Smooth muscle cell (in vitro differentiated cells): ENCODE measurements around the gene PRRX2. TPM values are rescaled to one million over a fixed set of nuclear protein-coding genes. Genes with fewer than 3 reads are reported as not detected.

Experiments
- DNase-seq: peaks from one replicate; lab custom pipeline; 2025; ENCODE audit not compliant: unreplicated experiment; lab: John Stamatoyannopoulos, UW
- H2AFZ ChIP-seq: fragments of 200-600 bp; sonication (generic); 2 replicates; pipeline ENCODE4 v1.6.0; 2016; ENCODE audit warnings: antibody characterized with exemption, low read depth, mild to moderate bottlenecking
- H3F3A ChIP-seq: fragments of 200-600 bp; sonication (generic); 2 replicates; pipeline ENCODE4 v1.6.0; 2017; ENCODE audit warnings: antibody characterized with exemption, low read depth
- H3K27ac ChIP-seq: fragments of 200-600 bp; sonication (generic); 2 replicates; pipeline ENCODE4 v1.5.1; 2016; ENCODE audit warnings: low read depth, mild to moderate bottlenecking
- H3K27me3 ChIP-seq: fragments of 200-600 bp; sonication (generic); 2 replicates; pipeline ENCODE4 v1.6.1; 2016; ENCODE audit warnings: low read depth, mild to moderate bottlenecking
- H3K36me3 ChIP-seq: fragments of 200-600 bp; sonication (generic); 2 replicates; pipeline ENCODE4 v1.5.1; 2016; ENCODE audit warnings: low read depth
- H3K4me1 ChIP-seq: fragments of 200-600 bp; sonication (generic); 2 replicates; pipeline ENCODE4 v1.5.1; 2016; ENCODE audit warnings: low read depth
- H3K4me2 ChIP-seq: fragments of 200-600 bp; sonication (generic); 2 replicates; pipeline ENCODE4 v1.6.0; 2016; ENCODE audit warnings: mild to moderate bottlenecking
- H3K4me3 ChIP-seq: fragments of 200-600 bp; sonication (generic); 2 replicates; pipeline ENCODE4 v1.5.1; 2016; ENCODE audit warnings: mild to moderate bottlenecking
- H3K79me2 ChIP-seq: fragments of 200-600 bp; sonication (generic); 2 replicates; pipeline ENCODE4 v1.6.0; 2016; ENCODE audit warnings: low read depth, mild to moderate bottlenecking
- H3K9ac ChIP-seq: fragments of 200-600 bp; sonication (generic); 2 replicates; pipeline ENCODE4 v1.6.0; 2016; ENCODE audit warnings: low read depth
- H3K9me3 ChIP-seq: fragments of 200-600 bp; sonication (generic); replicated peaks from 2 replicates; pipeline ENCODE4 v1.5.1; 2016; ENCODE audit warnings: low read depth
- H4K20me1 ChIP-seq: fragments of 200-600 bp; sonication (generic); 2 replicates; pipeline ENCODE4 v1.6.0; 2016; ENCODE audit warnings: low read depth
- CTCF ChIP-seq: fragments of 200-600 bp; sonication (generic); IDR thresholded peaks from 2 replicates; pipeline ENCODE4 v1.5.1; 2017; ENCODE audit warnings: borderline replicate concordance, mild to moderate bottlenecking, antibody characterized with exemption; ENCODE audit not compliant: insufficient read depth, poor library complexity, severe bottlenecking
- WGBS: methylation state at CpG from one replicate; pipeline ENCODE4 v1.1.7; 2016; ENCODE audit warnings: low lambda C conversion rate; 5-methylcytosine and 5-hydroxymethylcytosine counted together
- polyA plus RNA-seq: library from polyadenylated mRNA; unstranded; fragments of >200 nt; fragmentation: Nextera tagmentation; extraction: Ambion mirVana; gene quantifications from 2 replicates; pipeline ENCODE4 v1.2.1, GENCODE V29; 2016
- total RNA-seq: library from RNA; depleted of rRNA; stranded (reverse); fragments of >200 nt; gene quantifications from 2 replicates; pipeline ENCODE4 v1.2.3, GENCODE V29; 2014

The PRRX2 gene
- total and polyA plus RNA-seq, 2 experiments from 2014 or later = 87.7 to 234 TPM

- H2AFZ ChIP-seq = no peak overlapping the region
- H3K9me3 ChIP-seq = no peaks in the 10 kb centered on the region
- no peak for TF ChIP-seq CTCF
- DNase-seq = no peak
- H3K36me3 ChIP-seq = no peaks in the 10 kb centered on the region
- H3K4me3 ChIP-seq = no peak overlapping the region
- H3K27ac ChIP-seq = no peak overlapping the region
- WGBS = 66% methylated on average over 9 of the region's 9 CpGs
- H4K20me1 ChIP-seq = peaks cover 78% of the 10 kb centered on the region
- no peaks in the 10 kb centered on the region for H3F3A ChIP-seq
- H3K79me2 ChIP-seq = peaks cover 47% of the 10 kb centered on the region
- H3K27me3 ChIP-seq = no peaks in the 10 kb centered on the region
- H3K4me1 ChIP-seq = no peaks in the 10 kb centered on the region
- no peak overlapping the region for H3K9ac ChIP-seq
- H3K4me2 ChIP-seq = no peak overlapping the region
Measured at GRCh38 chr9:129686736-129687135, 21.3 kb downstream of the PRRX2 start.

- H3K27me3 ChIP-seq = no peaks in the 10 kb centered on the region
- no peaks in the 10 kb centered on the region for H3F3A ChIP-seq
- 94% methylated on average over 10 of the region's 10 CpGs for WGBS
- H3K4me1 ChIP-seq = no peaks in the 10 kb centered on the region
- H3K27ac ChIP-seq = no peak overlapping the region
- DNase-seq = no peak
- H4K20me1 ChIP-seq = peaks cover 71% of the 10 kb centered on the region
- no peak overlapping the region for H3K4me2 ChIP-seq
- H3K36me3 ChIP-seq = peaks cover under 1% of the 10 kb centered on the region
- H3K9me3 ChIP-seq = no peaks in the 10 kb centered on the region
- no peak for TF ChIP-seq CTCF
- H2AFZ ChIP-seq = no peak overlapping the region
- no peak overlapping the region for H3K9ac ChIP-seq
- H3K79me2 ChIP-seq = peaks cover 54% of the 10 kb centered on the region
- no peak overlapping the region for H3K4me3 ChIP-seq
Measured at GRCh38 chr9:129687391-129687790, 21.9 kb downstream of the PRRX2 start.

- H2AFZ ChIP-seq = no peak overlapping the region
- no peaks in the 10 kb centered on the region for H3F3A ChIP-seq
- WGBS = 94% methylated on average over 11 of the region's 11 CpGs
- H3K4me1 ChIP-seq = no peaks in the 10 kb centered on the region
- H3K36me3 ChIP-seq = peaks cover 4% of the 10 kb centered on the region
- no peak overlapping the region for H3K4me2 ChIP-seq
- no peak for DNase-seq
- peaks cover 62% of the 10 kb centered on the region for H3K79me2 ChIP-seq
- H3K9me3 ChIP-seq = no peaks in the 10 kb centered on the region
- TF ChIP-seq CTCF = no peak
- peaks cover 61% of the 10 kb centered on the region for H4K20me1 ChIP-seq
- H3K27ac ChIP-seq = no peak overlapping the region
- no peaks in the 10 kb centered on the region for H3K27me3 ChIP-seq
- H3K4me3 ChIP-seq = no peak overlapping the region
- no peak overlapping the region for H3K9ac ChIP-seq
Measured at GRCh38 chr9:129688285-129689043, 23.0 kb downstream of the PRRX2 start.

- no peak overlapping the region for H2AFZ ChIP-seq
- peaks cover 55% of the 10 kb centered on the region for H3K79me2 ChIP-seq
- no peak for DNase-seq
- H3K4me2 ChIP-seq = no peak overlapping the region
- no peaks in the 10 kb centered on the region for H3K9me3 ChIP-seq
- no peak overlapping the region for H3K9ac ChIP-seq
- WGBS = 92% methylated on average over 5 of the region's 5 CpGs
- peaks cover 21% of the 10 kb centered on the region for H4K20me1 ChIP-seq
- peaks cover 14% of the 10 kb centered on the region for H3F3A ChIP-seq
- H3K4me1 ChIP-seq = peaks cover 7% of the 10 kb centered on the region
- TF ChIP-seq CTCF = no peak
- H3K4me3 ChIP-seq = no peak overlapping the region
- no peaks in the 10 kb centered on the region for H3K27me3 ChIP-seq
- no peak overlapping the region for H3K27ac ChIP-seq
- H3K36me3 ChIP-seq = peaks cover 4% of the 10 kb centered on the region
Measured at GRCh38 chr9:129692534-129692933, 27.1 kb downstream of the PRRX2 start.
